GM06990 (cell line): ENCODE results near the gene LMNTD1.

ENCODE experiments used
- DNase-seq: peaks from one replicate; pipeline ENCODE4 v3.0.0-alpha.2; 2011; ENCODE audit not compliant: insufficient read length; ENCODE audit errors: extremely low read depth
- H3K27me3 ChIP-seq: replicated peaks from 2 replicates; pipeline ENCODE4 v1.6.0; 2011; ENCODE audit warnings: low read length; ENCODE audit not compliant: control insufficient read depth, insufficient read depth
- H3K36me3 ChIP-seq: 2 replicates; pipeline ENCODE4 v1.5.1; 2011; ENCODE audit warnings: low read length; ENCODE audit not compliant: control insufficient read depth, insufficient read depth
- H3K4me3 ChIP-seq: replicated peaks from 2 replicates; pipeline ENCODE4 v1.5.1; 2011; ENCODE audit warnings: low read depth, mild to moderate bottlenecking, control low read depth, low read length
- CTCF ChIP-seq: IDR thresholded peaks from 2 replicates; pipeline ENCODE4 v1.5.1; 2011; ENCODE audit warnings: low read length, control low read depth, mild to moderate bottlenecking, inconsistent platforms; ENCODE audit not compliant: insufficient read depth, poor library complexity, severe bottlenecking

Gene LMNTD1

GRCh38 chr12:25449007-25449406, 104.1 kb downstream of the LMNTD1 start:
- Histone ChIP-seq H3K4me3 (no peak overlapping the region), H3K27me3 (no peaks in the 10 kb centered on the region), H3K36me3 (no peaks in the 10 kb centered on the region)
- no peak for DNase-seq
- no peak for TF ChIP-seq CTCF

DNA sequence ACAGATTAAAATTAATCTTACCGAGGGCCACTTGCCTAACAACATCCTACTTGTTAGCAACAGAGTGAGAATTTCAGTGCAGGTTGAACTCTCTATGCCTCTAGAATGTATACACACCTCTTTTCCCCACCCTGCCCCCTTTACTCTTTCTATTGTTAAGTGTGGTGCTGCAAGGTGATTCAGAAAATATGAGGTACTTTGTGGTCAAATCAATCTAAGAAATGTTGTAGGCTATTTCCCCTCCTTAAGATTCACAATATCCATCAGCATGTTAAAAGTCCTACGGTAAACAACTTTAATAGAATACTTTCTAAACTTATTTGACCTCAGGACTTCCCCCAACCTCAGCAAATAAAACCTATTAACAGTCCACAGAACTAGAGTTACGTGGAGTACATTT, 106.0 kb downstream of the LMNTD1 start:
- Histone ChIP-seq H3K36me3 (no peaks in the 10 kb centered on the region), H3K27me3 (no peaks in the 10 kb centered on the region), H3K4me3 (no peak overlapping the region)
- DNase-seq = no peak
- TF ChIP-seq CTCF = no peak

DNA sequence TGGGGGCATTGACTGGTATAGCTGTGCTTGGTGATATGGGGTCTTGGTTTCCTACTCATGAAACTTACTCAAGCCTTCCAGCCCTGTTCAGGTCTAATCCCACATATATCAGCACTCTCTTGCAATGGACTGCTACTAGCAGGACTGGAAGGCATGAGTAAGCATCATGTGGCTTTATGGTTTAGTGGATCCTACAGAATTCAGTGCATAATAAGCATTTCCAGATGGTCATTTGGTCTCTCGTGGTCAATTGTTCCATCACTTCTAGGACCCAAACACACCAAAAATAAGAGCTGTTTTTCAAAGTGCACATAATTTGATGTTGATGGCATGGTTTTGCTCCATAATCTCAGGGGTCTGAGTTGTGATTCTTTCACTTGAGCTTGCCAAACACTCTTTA, 114.4 kb downstream of the LMNTD1 start:
- Histone ChIP-seq H3K4me3 (no peak overlapping the region), H3K36me3 (no peaks in the 10 kb centered on the region), H3K27me3 (no peaks in the 10 kb centered on the region)
- no peak for DNase-seq
- TF ChIP-seq CTCF = no peak

DNA sequence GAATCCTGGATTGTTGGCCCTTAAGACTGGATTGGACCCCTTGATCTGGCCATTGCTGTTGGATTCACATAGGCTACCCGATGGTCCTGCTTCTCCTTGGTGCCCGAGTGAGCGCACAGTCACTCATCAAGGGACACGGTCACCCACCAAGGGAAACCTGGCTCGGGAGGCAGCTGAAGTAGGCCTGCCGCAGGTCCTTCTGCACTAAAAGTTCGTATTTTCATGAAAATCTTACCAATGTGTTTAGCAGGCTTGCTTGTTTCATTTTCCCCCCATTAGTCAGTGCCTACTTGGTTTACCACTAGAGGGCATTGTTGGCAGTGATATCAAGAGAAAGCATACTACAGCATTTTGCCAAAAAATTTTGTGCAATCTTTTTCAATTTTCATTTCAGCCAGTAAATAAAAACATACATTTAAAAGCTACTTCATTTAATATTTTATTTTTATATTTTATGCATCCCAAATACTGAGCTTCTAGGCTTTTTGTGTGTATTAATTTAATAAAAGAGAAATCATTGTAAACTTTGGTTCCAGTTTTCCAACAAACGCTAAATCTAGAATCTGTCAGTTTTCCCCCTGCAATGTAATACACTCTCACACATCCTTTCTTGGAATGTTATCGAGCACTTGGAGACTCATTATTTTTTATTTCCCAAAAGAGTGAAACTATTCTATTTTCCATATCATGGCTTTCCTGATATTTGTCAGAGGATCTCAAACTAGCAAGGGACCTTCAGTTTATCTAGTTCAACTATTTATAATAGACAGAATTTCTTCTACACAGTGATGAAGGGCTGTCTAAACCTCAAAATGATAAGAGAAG, 116.7 kb downstream of the LMNTD1 start:
- no peaks in the 10 kb centered on the region for H3K36me3 ChIP-seq
- DNase-seq = peak; percentile 29
- peak; percentile 74 for TF ChIP-seq CTCF
- H3K27me3 ChIP-seq = no peaks in the 10 kb centered on the region
- H3K4me3 ChIP-seq = no peak overlapping the region

DNA sequence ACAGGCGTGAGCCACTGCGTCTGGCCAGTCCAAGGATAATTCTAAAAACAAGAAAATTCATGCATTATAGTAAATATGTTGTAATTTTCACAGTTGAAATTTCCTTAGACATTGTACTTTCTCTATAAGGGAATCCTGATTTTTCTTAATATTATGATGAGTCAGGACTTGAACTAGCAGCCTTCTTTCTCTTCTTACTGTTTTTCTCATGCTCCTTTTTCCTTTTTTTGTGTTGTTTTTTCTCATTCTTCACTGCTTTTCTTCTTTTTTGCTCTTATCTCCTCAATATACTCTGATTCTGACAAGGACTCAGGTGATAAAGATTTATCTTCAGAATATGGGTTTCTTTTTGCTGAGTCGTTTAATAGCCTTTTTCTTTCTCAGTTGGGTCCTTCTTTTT, 117.7 kb downstream of the LMNTD1 start:
- no peak for DNase-seq
- no peaks in the 10 kb centered on the region for H3K36me3 ChIP-seq
- H3K4me3 ChIP-seq = no peak overlapping the region
- TF ChIP-seq CTCF = no peak
- H3K27me3 ChIP-seq = no peaks in the 10 kb centered on the region
